Stimulated activated CD4-positive, alpha-beta T cell treated with anti-CD3 and anti-CD28 coated beads, Interleukin-1b, Interleukin-23, amount 100 ng/mL, for 1 hour (primary cell): ENCODE results near the gene MYL11.
"Not testable (repeated sequence)": the region's sequence is repeated elsewhere in the genome, so short reads cannot be mapped to it uniquely, and the experiment has no call there.

Source experiments
- DNase-seq, 2 donors: peaks; one replicate each; pipeline ENCODE4 v3.0.0-alpha.2; 2020; ENCODE audit warnings: low read depth in 2 of 2

Gene MYL11

GRCh38 chr16:30396627-30397026 is 22.0 kb downstream of the MYL11 start:
- not testable (repeated sequence) for DNase-seq

- no peak for DNase-seq
Observed at GRCh38 chr16:30397056-30397455, 22.5 kb downstream of the MYL11 start.

DNA sequence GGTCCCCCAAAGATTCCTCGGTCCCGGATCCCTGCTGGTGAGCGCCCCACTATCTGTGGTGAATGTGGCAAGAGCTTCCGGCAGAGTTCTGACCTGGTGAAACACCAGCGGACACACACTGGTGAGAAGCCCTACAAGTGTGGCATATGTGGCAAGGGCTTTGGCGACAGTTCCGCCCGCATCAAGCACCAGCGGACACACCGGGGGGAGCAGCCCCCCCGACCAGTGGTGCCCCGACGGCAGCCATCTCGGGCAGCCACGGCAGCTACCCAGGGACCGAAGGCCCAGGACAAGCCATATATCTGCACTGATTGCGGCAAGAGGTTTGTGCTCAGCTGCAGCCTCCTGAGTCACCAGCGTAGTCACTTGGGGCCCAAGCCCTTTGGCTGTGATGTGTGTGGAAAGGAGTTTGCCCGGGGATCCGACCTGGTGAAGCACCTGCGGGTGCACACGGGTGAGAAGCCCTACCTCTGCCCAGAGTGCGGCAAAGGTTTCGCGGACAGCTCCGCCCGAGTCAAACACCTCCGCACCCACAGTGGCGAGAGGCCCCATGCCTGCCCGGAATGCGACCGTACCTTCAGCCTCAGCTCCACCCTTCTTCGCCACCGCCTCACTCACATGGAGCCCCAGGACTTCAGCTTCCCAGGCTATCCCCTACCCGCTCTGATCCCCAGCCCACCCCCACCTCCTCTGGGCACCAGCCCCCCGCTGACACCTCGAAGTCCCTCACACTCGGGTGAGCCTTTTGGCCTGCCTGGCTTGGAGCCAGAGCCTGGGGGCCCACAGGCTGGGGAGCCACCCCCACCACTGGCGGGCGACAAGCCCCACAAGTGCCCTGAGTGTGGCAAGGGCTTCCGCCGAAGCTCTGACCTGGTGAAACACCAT is 23.4 kb downstream of the MYL11 start:
- DNase-seq: no peak

DNA sequence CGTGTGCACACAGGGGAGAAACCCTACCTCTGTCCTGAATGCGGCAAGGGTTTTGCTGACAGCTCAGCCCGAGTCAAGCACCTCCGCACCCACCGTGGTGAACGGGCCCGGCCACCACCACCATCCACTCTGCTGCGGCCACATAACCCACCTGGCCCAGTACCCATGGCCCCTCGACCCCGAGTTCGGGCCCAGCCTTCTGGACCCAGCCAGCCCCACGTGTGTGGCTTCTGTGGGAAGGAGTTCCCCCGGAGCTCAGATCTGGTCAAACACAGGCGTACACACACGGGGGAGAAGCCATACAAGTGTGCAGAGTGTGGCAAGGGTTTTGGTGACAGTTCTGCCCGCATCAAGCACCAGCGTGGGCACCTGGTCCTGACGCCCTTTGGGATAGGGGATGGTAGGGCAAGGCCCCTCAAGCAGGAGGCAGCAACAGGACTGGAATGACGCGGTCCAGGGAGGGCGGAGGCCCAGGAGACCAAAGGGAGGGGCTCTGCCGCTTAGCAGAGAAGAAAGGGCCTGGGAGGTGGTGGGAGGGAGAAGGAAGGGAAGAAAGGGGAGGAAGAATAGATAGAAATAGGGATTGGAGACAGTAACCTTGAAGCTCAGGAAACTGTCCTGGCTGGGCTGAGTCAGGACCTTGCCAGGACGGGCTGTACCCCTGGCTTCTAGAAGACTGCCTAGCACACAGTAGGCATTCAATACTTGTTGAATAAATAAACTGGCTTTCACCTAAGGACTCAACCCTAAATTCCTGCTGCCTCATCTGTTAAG is 24.2 kb downstream of the MYL11 start:
- no peak for DNase-seq

DNA sequence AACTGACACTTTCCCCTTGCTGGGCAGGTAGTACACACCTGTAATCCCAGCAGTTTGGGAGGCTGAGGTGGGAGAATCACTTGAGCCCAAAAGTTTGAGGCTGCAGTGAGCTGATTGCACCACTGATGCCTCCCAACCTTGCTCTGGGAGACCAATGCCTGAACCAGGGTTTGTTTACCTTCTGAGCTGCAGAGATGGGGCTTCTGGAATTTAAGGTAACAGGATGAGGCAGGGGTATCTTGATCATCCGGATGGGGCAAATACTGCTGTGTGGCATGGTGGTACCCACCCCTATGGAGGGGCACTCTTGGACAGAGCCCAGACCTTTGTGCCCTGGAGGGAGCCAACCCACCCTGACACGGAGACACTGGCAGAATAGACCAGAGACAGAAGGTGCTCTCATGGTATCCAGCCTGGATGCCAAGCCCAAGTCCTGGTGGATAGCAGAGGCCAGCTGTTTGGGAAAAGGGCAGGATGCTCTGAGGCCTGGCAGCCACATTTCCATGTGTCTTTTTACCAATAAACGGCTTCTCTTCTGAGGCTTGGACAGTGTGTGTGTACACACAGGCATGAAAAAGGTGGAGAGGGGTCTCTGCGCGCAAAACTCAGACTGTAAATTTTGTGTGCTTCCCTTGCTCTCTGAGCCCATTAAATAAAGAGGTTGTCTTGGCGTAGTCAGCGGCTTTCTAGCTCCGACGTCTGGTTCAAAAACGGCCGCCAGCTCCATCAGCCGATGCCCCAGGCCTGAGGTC is 25.0 kb downstream of the MYL11 start:
- no peak for DNase-seq

GRCh38 chr16:30401768-30402425 is 27.3 kb downstream of the MYL11 start:
- no peak for DNase-seq

DNA sequence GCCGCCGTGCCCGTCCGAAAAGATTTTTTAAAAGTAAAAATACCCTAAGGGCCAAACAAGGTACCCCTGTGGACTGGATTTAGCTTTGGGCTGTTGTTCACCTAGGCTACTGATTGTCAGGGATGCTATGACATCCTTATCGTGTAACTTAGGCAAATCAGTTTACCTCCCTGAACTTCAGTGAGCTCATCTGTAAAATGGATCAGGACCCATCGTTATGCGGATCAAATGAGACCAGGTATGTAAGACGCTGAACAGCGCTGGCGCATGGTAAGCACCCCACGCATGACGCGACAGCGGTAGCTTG is 32.1 kb downstream of the MYL11 start:
- DNase-seq: no peak

- DNase-seq: peak; percentile 75 to 92
Observed at GRCh38 chr16:30407102-30407803, 32.7 kb downstream of the MYL11 start, which contains the start of gene ZNF771. ZNF771 (plus strand) TSS chr16:30407606; CDS start chr16:30408054, 448 bp downstream.

DNA sequence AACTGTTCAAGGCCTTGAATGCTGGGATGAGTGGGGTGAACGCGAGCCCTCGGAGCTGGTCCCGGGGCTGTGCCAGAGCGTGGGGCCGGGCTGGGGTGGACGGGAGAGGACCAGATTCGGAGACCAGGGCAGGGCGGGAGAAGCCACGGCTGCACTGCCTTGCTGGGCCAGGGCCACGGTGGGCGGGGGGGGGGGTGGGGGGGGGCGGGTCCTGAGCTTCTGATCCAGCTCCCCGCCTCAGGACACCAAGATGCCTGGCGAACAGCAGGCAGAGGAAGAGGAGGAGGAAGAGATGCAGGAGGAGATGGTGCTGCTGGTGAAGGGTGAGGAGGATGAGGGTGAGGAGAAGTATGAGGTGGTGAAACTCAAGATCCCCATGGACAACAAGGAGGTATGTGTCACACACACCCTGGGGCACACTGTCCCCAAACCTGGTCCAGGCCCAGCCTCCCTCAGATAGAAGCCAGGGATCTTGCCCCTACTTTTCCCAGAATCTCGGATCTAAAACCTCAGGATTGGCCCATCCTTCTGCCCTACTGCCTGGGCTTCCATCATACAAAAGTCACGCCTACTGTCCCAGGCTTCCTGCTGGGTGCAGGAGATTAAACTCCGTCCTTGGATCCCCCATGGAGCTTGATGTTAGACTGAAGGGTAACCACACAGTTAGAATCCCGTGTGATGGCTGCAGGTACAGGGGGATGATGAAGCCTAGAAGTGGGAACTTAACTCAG is 33.4 kb downstream of the MYL11 start:
- DNase-seq: no peak

DNA sequence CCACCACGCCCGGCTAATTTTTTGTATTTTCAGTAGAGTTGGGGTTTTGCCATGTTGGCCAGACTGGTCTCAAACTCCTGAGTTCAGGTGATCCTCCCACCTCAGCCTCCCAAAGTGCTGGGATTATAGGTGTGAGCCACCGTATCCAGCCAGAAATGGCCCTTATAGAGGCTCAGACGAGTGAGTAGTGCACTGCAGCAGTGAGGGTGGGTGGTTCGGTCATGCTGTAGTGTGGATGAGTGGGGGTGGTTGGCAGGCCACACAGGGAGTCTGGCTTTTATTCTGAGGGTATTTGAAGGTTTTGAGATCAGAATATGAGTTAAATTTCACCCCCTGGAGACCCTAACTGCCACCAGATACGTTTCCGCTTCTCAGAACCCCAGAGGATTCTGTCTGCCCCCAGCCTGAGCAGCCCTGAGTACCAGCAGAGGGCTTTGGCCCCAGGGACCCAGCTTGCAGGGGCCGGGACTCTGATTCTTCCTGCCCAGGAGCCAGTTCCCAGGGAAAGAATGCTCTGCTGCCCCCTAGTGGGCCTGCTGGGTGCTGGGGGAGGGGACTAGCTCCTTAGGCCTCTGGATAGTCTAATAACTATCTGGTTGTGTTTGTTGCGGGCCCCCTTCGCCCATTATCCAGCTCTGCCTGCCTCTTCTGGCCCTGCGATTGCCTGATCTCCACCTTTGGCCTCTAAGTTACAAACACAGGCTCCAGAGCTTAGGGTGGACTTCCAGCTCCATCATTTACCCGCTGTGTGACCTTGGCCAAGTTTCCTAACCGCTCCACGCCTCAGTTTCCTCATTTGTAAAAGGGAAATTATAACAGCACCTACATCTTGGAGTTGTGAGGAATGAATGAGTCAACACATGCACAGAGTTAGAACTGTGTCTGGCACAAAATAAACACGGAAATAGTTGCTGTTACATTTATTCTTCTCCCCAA is 34.8 kb downstream of the MYL11 start:
- DNase-seq: peak; percentile 87 to 93

- no peak for DNase-seq
Observed at GRCh38 chr16:30413112-30413806, 38.7 kb downstream of the MYL11 start.

DNA sequence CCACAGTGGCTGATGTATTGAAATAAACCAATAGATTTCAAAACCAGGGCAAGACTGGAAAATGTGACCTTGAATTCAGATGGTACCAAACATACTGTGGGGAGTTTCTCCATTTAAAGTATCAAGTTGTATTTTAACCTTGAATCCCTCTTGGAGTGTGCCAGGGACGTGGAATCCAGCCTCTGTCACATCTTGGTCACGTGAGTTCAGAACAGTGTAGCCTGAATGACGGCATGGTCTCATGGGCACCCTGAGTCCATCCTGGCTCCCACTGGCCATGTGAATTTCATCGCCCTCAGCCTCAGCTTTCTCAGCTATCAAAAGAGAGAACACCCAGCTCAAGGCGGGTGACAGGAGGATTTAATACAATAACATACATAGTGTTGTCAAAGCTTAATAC is 39.6 kb downstream of the MYL11 start:
- DNase-seq: no peak

GRCh38 chr16:30416047-30416603 is 41.5 kb downstream of the MYL11 start:
- DNase-seq: no peak

DNA sequence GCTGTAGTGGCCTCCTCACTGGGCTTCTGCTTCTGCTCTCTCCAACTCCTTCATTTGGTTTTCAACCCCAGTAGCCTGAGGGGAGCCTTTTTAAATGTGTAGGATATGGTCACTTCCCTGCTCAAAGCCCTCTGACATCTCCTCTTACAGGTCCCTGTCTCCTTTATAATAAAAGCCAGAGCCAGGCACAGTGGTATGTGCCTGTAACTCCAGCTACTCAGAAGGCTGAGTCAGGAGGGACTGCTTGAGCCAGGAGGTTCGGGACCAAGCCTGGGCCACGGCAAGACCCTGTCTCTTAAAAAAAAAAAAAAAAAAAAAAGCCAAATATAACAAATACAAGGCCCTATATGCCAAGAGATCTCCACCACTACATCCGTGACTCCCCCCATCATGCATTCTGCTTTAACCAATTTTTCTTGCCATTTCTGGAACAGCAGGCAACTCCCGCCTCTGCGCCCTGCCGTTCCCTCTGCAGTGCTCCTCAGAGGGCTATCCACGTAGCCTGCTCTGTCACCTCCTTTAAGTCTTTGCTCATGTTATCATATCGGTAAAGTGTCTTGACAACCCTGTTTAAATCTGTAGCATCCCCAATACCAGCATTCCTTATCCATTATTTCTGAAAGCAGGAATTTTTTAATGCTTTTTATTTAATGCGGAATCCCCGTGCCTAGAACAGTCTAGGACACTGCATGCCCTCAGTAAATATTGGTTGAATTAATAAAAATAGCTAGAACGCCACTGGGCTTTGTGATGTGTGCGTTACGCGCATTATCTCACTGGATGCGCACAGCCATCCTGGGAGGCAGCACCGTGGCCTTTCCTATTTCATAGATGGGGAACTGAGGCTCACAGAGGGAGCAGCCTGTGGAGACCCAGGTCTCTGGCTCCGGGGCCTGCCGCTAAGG is 42.3 kb downstream of the MYL11 start:
- DNase-seq: no peak

GRCh38 chr16:30417529-30418349 is 43.1 kb downstream of the MYL11 start:
- DNase-seq: peak; percentile 64 to 75
